OCI-LY7 (cell line): Measurements from ENCODE around the gene LHX4.

Experiments
- EZH2phosphoT487 ChIP-seq: fragments of 200-600 bp; sonication (generic); IDR thresholded peaks from 2 replicates; pipeline ENCODE4 v1.6.1; 2018; ENCODE audit warnings: low read depth, borderline replicate concordance, mild to moderate bottlenecking, mixed run types, antibody characterized with exemption, low read length, moderate library complexity, mixed read lengths
- TF ChIP-seq, protein P1 (sequence below): fragments of 200-600 bp; sonication (generic); conservative IDR thresholded peaks from 2 replicates; pipeline ENCODE4 v1.5.1; 2014; ENCODE audit warnings: mild to moderate bottlenecking, antibody characterized with exemption, low read length, moderate library complexity, mixed read lengths

DNA sequence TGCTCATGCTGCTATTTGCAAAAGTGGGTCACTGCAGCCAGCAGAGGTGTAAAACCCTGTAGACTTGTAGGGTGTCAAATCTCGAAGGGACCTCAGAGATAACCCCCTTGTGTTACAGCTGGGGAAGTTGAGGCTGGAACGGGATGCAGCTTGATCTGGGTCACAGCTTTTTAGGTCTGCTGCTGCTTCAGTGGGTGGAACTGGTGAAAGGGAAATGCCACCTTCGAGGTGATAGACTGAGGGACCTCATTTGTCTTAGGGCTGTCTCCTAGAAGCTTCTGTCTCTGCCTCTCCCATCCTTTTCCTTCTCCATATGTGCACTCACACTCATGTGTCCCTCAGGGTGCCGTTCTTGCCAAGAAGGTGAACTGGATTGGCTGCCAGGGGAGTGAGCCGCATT, 40.0 kb upstream of the LHX4 start:
- TF ChIP-seq, protein P1, sequence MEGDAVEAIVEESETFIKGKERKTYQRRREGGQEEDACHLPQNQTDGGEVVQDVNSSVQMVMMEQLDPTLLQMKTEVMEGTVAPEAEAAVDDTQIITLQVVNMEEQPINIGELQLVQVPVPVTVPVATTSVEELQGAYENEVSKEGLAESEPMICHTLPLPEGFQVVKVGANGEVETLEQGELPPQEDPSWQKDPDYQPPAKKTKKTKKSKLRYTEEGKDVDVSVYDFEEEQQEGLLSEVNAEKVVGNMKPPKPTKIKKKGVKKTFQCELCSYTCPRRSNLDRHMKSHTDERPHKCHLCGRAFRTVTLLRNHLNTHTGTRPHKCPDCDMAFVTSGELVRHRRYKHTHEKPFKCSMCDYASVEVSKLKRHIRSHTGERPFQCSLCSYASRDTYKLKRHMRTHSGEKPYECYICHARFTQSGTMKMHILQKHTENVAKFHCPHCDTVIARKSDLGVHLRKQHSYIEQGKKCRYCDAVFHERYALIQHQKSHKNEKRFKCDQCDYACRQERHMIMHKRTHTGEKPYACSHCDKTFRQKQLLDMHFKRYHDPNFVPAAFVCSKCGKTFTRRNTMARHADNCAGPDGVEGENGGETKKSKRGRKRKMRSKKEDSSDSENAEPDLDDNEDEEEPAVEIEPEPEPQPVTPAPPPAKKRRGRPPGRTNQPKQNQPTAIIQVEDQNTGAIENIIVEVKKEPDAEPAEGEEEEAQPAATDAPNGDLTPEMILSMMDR = no peak
- TF ChIP-seq EZH2phosphoT487 = no peak
